ENCODE data around the gene AUP1. TPM values are rescaled to one million over a fixed set of nuclear protein-coding genes. Genes with fewer than 3 reads are reported as not detected.

Gene AUP1
- total RNA-seq, 1 donor from 2014 or later: 119 TPM

GRCh38 chr2:74555610-74556103, 26.2 kb upstream of the AUP1 start:
- intact Hi-C loops (cut with DNase I): no loop called here
- no peak for TF ChIP-seq CTCF (IDR thresholded peaks at IDR 0.05)
- peak; percentile 72 for DNase-seq
- no peaks in the 10 kb centered on the region for H3K36me3 ChIP-seq
- peaks cover 10% of the 10 kb centered on the region for H3K4me1 ChIP-seq
- ATAC-seq: peak; percentile 51
- H3K27me3 ChIP-seq: no peaks in the 10 kb centered on the region
- peak overlapping the region; percentile 88 for H3K27ac ChIP-seq
- H3K9me3 ChIP-seq: no peaks in the 10 kb centered on the region
- peak overlapping the region; percentile 88 for H3K4me3 ChIP-seq

DNA sequence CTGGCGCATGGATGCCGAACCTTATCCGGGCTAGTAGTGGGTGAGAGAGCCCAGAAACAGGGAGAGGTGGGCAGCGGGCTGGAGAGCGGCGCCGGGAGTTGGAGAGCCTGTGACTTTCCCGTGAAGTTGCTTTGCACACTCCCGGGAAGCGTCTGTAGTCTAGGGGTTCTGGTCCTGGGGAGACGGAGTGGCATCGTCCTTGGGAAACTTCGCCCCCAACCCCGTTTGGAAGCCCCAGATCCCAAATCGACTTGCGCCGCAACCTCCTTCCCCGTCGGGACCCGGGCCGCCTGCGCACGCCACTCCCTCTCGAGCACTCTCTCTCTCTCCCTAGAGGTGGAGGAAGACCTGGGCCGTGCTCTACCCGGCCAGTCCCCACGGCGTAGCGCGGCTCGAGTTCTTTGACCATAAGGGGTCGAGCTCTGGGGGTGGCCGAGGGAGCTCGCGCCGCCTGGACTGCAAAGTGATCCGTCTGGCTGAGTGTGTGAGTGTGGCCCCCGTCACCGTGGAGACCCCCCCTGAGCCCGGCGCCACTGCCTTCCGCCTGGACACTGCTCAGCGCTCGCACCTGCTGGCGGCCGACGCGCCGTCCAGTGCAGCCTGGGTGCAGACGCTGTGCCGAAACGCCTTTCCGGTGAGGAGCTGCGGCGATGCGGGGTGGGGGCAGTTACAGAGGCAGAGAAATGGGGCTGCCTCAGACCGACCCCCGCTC, 25.5 kb upstream of the AUP1 start:
- intact Hi-C loops (cut with DNase I): no loop called here
- no peak for TF ChIP-seq CTCF (IDR thresholded peaks at IDR 0.05)
- DNase-seq: peak; percentile 87
- Histone ChIP-seq H3K27me3 (no peaks in the 10 kb centered on the region), H3K36me3 (no peaks in the 10 kb centered on the region), H3K4me1 (peaks cover 10% of the 10 kb centered on the region), H3K4me3 (peak overlapping the region; percentile 88), H3K27ac (peak overlapping the region; percentile 88), H3K9me3 (no peaks in the 10 kb centered on the region)
- ATAC-seq: peak; percentile 74

DNA sequence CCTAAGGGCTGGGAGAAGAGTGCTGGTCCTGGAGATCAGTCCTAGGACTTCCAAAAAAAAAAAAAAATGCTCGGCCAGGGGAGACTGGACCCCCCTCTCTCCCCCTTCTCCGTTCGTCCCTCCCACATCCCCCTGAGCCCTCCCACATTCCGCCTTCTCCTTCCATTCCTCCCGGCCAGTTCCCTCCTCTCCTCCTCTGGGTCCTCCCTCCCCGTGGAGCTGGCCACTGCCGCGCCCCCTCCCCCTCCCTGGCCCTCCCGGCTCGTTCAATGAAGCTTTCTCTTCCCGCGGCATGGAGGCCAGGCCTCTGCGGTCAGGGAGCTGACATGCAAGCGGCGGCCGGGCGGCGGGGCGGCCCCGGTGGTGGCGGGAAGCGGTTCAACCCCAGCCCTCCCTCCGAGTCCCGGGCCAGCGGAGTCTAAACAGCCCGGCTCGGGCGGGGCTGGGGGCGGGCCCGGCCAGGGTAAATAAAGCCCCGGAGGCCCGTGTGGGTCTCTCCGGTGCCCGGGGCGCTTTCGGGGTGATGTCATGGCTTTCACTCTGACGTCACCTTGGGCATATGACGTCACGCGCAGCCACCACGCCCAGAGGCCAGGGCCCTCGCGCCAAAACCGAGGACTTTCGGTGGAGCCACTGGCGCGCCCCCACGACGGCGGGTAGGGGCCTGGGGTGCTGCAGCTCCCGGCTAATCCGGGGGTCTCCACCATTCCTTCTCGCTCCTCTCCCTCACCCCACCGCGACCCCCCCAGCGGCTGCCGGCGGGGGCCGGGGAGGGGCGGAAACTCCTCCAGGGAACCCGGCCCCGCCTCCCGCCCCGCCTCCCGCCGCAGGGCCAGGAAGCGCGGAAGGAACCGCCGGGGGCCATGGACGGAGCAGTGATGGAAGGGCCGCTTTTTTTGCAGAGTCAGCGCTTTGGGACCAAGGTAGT, 24.6 kb upstream of the AUP1 start, which contains the start of the genes DOK1 and LOXL3:
Gene DOK1 (plus strand): TSS at position 829 of the 928 bp plus-strand sequence. CDS start 35 bp downstream, at position 864.
Gene LOXL3 (minus strand): TSS at position 51 of the 928 bp plus-strand sequence. CDS start 1,308 bp downstream, outside the sequence.
- Histone ChIP-seq H3K27me3 (no peaks in the 10 kb centered on the region), H3K4me3 (peak within 1 kb of the TSS; percentile 88), H3K27ac (peak within 1 kb of the TSS; percentile 88), H3K4me1 (peaks cover 18% of the 10 kb centered on the region), H3K9me3 (no peaks in the 10 kb centered on the region), H3K36me3 (no peaks in the 10 kb centered on the region)
- intact Hi-C loops (cut with DNase I): no loop called here
- ATAC-seq (peak; percentile 88), DNase-seq (peak; percentile 95)
- TF ChIP-seq CTCF (IDR thresholded peaks at IDR 0.05): no peak

GRCh38 chr2:74552914-74553811, 23.7 kb upstream of the AUP1 start:
- ATAC-seq: no peak

More at GRCh38 chr2:74552914-74553811, 23.7 kb upstream of the AUP1 start:
- TF ChIP-seq CTCF (IDR thresholded peaks at IDR 0.05): no peak
- no peak for DNase-seq
- peak overlapping the region; percentile 88 for H3K4me3 ChIP-seq
- no peaks in the 10 kb centered on the region for H3K27me3 ChIP-seq
- H3K36me3 ChIP-seq: no peaks in the 10 kb centered on the region
- no peaks in the 10 kb centered on the region for H3K9me3 ChIP-seq
- no peak overlapping the region for H3K27ac ChIP-seq
- intact Hi-C loops (cut with DNase I): no loop called here
- H3K4me1 ChIP-seq: peaks cover 19% of the 10 kb centered on the region

Measured in upper lobe of right lung (tissue), 1 donor.